HCT116 (cell line): ENCODE results near the gene PPP6R3. TPM values are rescaled to one million over a fixed set of nuclear protein-coding genes. Genes with fewer than 3 reads are reported as not detected.

Experiments
- ATAC-seq: fragments of 200-7000 bp; cut with Tn5 transposase; 2 replicates; pipeline ENCODE4 v1.9.1; 2020; ENCODE audit warnings: mild to moderate bottlenecking, moderate library complexity
- BruUV-seq: library from RNA; stranded (reverse); fragments of 400-500 nt; replicated peaks from 2 replicates; lab custom pipeline; 2021; lab: Mats Ljungman, UMichigan
- CTCF ChIA-PET: fragments of 300-600 bp; sonication (Branson Sonifier 250); formaldehyde crosslinking; loops from one replicate; lab custom pipeline; 2021; ENCODE audit warnings: antibody characterized with exemption; lab: Charles Lee
- POLR2A ChIA-PET: fragments of 300-600, 350-600 bp; sonication (Branson Sonifier 250); formaldehyde crosslinking; loops from one replicate; lab custom pipeline; 2021; ENCODE audit warnings: antibody characterized with exemption; lab: Charles Lee
- RAD21 ChIA-PET, 2 experiments: fragments of 300-600 bp; sonication (Branson Sonifier 250); formaldehyde crosslinking; loops; one replicate each; lab custom pipeline; 2023; ENCODE audit warnings: low total read pairs in 2 of 2; ENCODE audit not compliant: uncharacterized antibody in 2 of 2, unreplicated experiment in 2 of 2, low non-redundant PET in 1 of 2; lab: Charles Lee
- DNase-seq: peaks from one replicate; pipeline ENCODE4 v3.0.0-alpha.2; 2010; ENCODE audit warnings: low read depth, low spot score
- H2AFZ ChIP-seq: fragments of 200-600 bp; shearing (Covaris generic), sonication (generic); 2 replicates; pipeline ENCODE4 v1.6.1; 2017; ENCODE audit warnings: low read depth, mixed run types, mixed read lengths, antibody characterized with exemption, low read length; ENCODE audit not compliant: poor library complexity, severe bottlenecking
- H3K27ac ChIP-seq: 2 replicates; pipeline ENCODE4 v1.5.1; 2012; ENCODE audit warnings: low read depth, low read length
- H3K27me3 ChIP-seq: fragments of 200-600 bp; sonication (generic); 2 replicates; pipeline ENCODE4 v1.6.1; 2016; ENCODE audit warnings: mixed run types, low read length, mixed read lengths; ENCODE audit not compliant: insufficient read depth
- H3K36me3 ChIP-seq, 2 experiments: fragments of 200-500 bp in 1 of 2; fragments of 200-600 bp in 1 of 2; sonication (Bioruptor generic) in 1 of 2; sonication (generic) in 1 of 2; 2 replicates each; pipeline versions ENCODE4 v1.5.1 to v1.6.1; 2014 to 2016; ENCODE audit warnings: low read length in 2 of 2, inconsistent platforms in 1 of 2, mixed read lengths in 1 of 2, mixed run types in 1 of 2; ENCODE audit not compliant: insufficient read depth in 2 of 2, control insufficient read depth in 1 of 2
- H3K4me1 ChIP-seq, 2 experiments: fragments of 200-600 bp in 1 of 2; sonication (generic) in 1 of 2; 2 replicates each; pipeline versions ENCODE4 v1.5.1 to v1.6.1; 2012 to 2017; ENCODE audit warnings: low read length in 2 of 2, inconsistent platforms in 1 of 2, mild to moderate bottlenecking in 1 of 2, mixed read lengths in 1 of 2, mixed run types in 1 of 2, moderate library complexity in 1 of 2; ENCODE audit not compliant: insufficient read depth in 2 of 2, control insufficient read depth in 1 of 2
- H3K4me2 ChIP-seq: fragments of 200-600 bp; sonication (generic); 2 replicates; pipeline ENCODE4 v1.6.1; 2017; ENCODE audit warnings: mixed run types, low read length, mixed read lengths
- H3K4me3 ChIP-seq, 2 experiments: fragments of 200-600 bp in 1 of 2; sonication (generic) in 1 of 2; replicated peaks in 1 of 2; 2 replicates each; pipeline ENCODE4 v1.5.1; 2011 to 2016; ENCODE audit warnings: low read length in 2 of 2, control low read depth in 1 of 2, low read depth in 1 of 2, mild to moderate bottlenecking in 1 of 2, mixed read lengths in 1 of 2, mixed run types in 1 of 2
- H3K79me2 ChIP-seq: fragments of 200-600 bp; sonication (generic); 2 replicates; pipeline ENCODE4 v1.6.1; 2017; ENCODE audit warnings: mild to moderate bottlenecking, mixed run types, low read length, moderate library complexity, mixed read lengths; ENCODE audit not compliant: insufficient read depth
- H3K9ac ChIP-seq: fragments of 200-600 bp; sonication (generic); 2 replicates; pipeline ENCODE4 v1.6.1; 2016; ENCODE audit warnings: low read length, mixed read lengths
- H3K9me2 ChIP-seq: fragments of 200-600 bp; sonication (generic), shearing (Covaris generic); 2 replicates; pipeline ENCODE4 v1.6.1; 2017; ENCODE audit warnings: mixed run types, mild to moderate bottlenecking, moderate library complexity; ENCODE audit not compliant: insufficient read depth
- H3K9me3 ChIP-seq, 2 experiments: fragments of 200-500 bp in 1 of 2; fragments of 200-600 bp in 1 of 2; sonication (Bioruptor generic) in 1 of 2; sonication (generic) in 1 of 2; 2 replicates each; pipeline ENCODE4 v1.6.1; 2014 to 2017; ENCODE audit warnings: low read length in 2 of 2, mixed read lengths in 2 of 2, inconsistent platforms in 1 of 2, low read depth in 1 of 2, mild to moderate bottlenecking in 1 of 2, mixed run types in 1 of 2, moderate library complexity in 1 of 2; ENCODE audit not compliant: control insufficient read depth in 1 of 2, insufficient read depth in 1 of 2
- H4K20me1 ChIP-seq: fragments of 200-600 bp; sonication (generic), shearing (Covaris generic); 2 replicates; pipeline ENCODE4 v1.6.1; 2017; ENCODE audit warnings: mixed run types, mild to moderate bottlenecking, moderate library complexity; ENCODE audit not compliant: insufficient read depth
- CBX3 ChIP-seq: IDR thresholded peaks from 2 replicates; pipeline ENCODE4 v1.6.1; 2012; ENCODE audit warnings: low read depth
- CTCF ChIP-seq, 3 experiments: fragments of 200-600 bp in 1 of 3; sonication (generic) in 1 of 3; IDR thresholded peaks in 2 of 3; conservative IDR thresholded peaks in 1 of 3; 2 replicates each; pipeline ENCODE4 v1.5.1; 2012 to 2017; ENCODE audit warnings: low read depth in 2 of 3, low read length in 2 of 3, antibody characterized with exemption in 1 of 3, borderline replicate concordance in 1 of 3, control low read depth in 1 of 3, mild to moderate bottlenecking in 1 of 3, mixed read lengths in 1 of 3, mixed run types in 1 of 3, moderate library complexity in 1 of 3; ENCODE audit not compliant: insufficient read depth in 1 of 3
- EGR1 ChIP-seq: IDR thresholded peaks from 2 replicates; pipeline ENCODE4 v1.6.1; 2012; ENCODE audit warnings: low read depth
- ELF1 ChIP-seq: IDR thresholded peaks from 2 replicates; pipeline ENCODE4 v1.6.1; 2012; ENCODE audit warnings: low read depth, borderline replicate concordance
- EZH2phosphoT487 ChIP-seq: fragments of 200-600 bp; IDR thresholded peaks from 2 replicates; pipeline ENCODE4 v1.6.1; 2018; ENCODE audit warnings: antibody characterized with exemption, borderline replicate concordance
- FOSL1 ChIP-seq: IDR thresholded peaks from 2 replicates; pipeline ENCODE4 v1.6.1; 2012; ENCODE audit warnings: low read depth
- JUND ChIP-seq: IDR thresholded peaks from 2 replicates; pipeline ENCODE4 v1.6.1; 2012
- MAX ChIP-seq: IDR thresholded peaks from 2 replicates; pipeline ENCODE4 v1.6.1; 2012
- POLR2AphosphoS5 ChIP-seq: IDR thresholded peaks from 2 replicates; pipeline ENCODE4 v1.6.1; 2011; ENCODE audit warnings: mild to moderate bottlenecking, low read depth, low read length, moderate library complexity
- RAD21 ChIP-seq: IDR thresholded peaks from 2 replicates; pipeline ENCODE4 v1.6.1; 2012; ENCODE audit warnings: low read depth, mild to moderate bottlenecking
- REST ChIP-seq: IDR thresholded peaks from 2 replicates; pipeline ENCODE4 v1.6.1; 2012; ENCODE audit warnings: low read depth
- SIN3A ChIP-seq: IDR thresholded peaks from 2 replicates; pipeline ENCODE4 v1.6.1; 2012; ENCODE audit warnings: low read depth
- SP1 ChIP-seq: IDR thresholded peaks from 2 replicates; pipeline ENCODE4 v1.6.1; 2012; ENCODE audit warnings: low read depth
- YY1 ChIP-seq: IDR thresholded peaks from 2 replicates; pipeline ENCODE4 v1.6.1; 2011; ENCODE audit warnings: low read length, low read depth, moderate library complexity, mild to moderate bottlenecking; ENCODE audit not compliant: insufficient replicate concordance; ENCODE audit errors: extremely low read depth
- ZBTB33 ChIP-seq: IDR thresholded peaks from 2 replicates; pipeline ENCODE4 v1.6.1; 2011; ENCODE audit warnings: mild to moderate bottlenecking, low read length, moderate library complexity; ENCODE audit not compliant: insufficient replicate concordance; ENCODE audit errors: extremely low read depth
- ZNF274 ChIP-seq: fragments of 200-500 bp; sonication (Bioruptor generic); IDR thresholded peaks from 2 replicates; pipeline ENCODE4 v1.6.1; 2014; ENCODE audit warnings: mild to moderate bottlenecking, low read depth, low read length, inconsistent platforms
- intact Hi-C: fragments of 100-400 bp; cut with micrococcal nuclease; formaldehyde crosslinking; loops from 2 replicates; pipeline ENCODE4 v1.10.0; 2022
- total RNA-seq: library from RNA; stranded (reverse); gene quantifications from one replicate; pipeline ENCODE4 v1.2.1, GENCODE V29; 2021; ENCODE audit not compliant: unreplicated experiment

PPP6R3 gene
- total RNA-seq, 1 experiment from 2014 or later: 113 TPM

- ChIA-PET RAD21 (no interaction called here), POLR2A (no interaction called here), CTCF (interaction anchor here (0.7 kb wide), 1 partner anchor 206 kb away, joined by 4 read pairs; no protein-coding TSS in a partner anchor)
- Histone ChIP-seq H3K9me2 (no peaks in the 10 kb centered on the region), H2AFZ (no peak overlapping the region), H3K4me1 (no peaks in the 10 kb centered on the region), H3K9ac (no peak overlapping the region), H3K36me3 (no peaks in the 10 kb centered on the region), H3K4me2 (no peak overlapping the region), H3K9me3 (no peaks in the 10 kb centered on the region), H3K4me3 (no peak overlapping the region), H3K79me2 (peaks cover 100% of the 10 kb centered on the region), H3K27me3 (no peaks in the 10 kb centered on the region), H4K20me1 (peaks cover 40% of the 10 kb centered on the region), H3K27ac (no peak overlapping the region)
- TF ChIP-seq MAX (no peak), EZH2phosphoT487 (no peak), CBX3 (no peak), JUND (no peak), REST (no peak), ZBTB33 (no peak), SIN3A (no peak), ZNF274 (no peak), YY1 (no peak), EGR1 (no peak), CTCF (IDR thresholded peaks at IDR 0.05 in 2 of 3, conservative IDR thresholded peaks at IDR 0.05 in 1 of 3; ENCODE audit: borderline replicate concordance in 1 of 3, insufficient read depth in 1 of 3, low read depth in 2 of 3, low read length in 2 of 3) (no peak), RAD21 (no peak), ELF1 (no peak), FOSL1 (no peak), POLR2AphosphoS5 (no peak), SP1 (no peak)
- ATAC-seq (no peak), DNase-seq (no peak)
- BruUV-seq: no TSS peak
- intact Hi-C loops: no loop called here
These were observed 48.5 kb downstream of the PPP6R3 start for GRCh38 chr11:68509066-68509465.
